ENCODE measurements around the gene PRDM16. TPM values are rescaled to one million over a fixed set of nuclear protein-coding genes. Genes with fewer than 3 reads are reported as not detected.

PRDM16 gene
- total RNA-seq, 1 donor from 2014 or later, result 0.79 TPM

DNA sequence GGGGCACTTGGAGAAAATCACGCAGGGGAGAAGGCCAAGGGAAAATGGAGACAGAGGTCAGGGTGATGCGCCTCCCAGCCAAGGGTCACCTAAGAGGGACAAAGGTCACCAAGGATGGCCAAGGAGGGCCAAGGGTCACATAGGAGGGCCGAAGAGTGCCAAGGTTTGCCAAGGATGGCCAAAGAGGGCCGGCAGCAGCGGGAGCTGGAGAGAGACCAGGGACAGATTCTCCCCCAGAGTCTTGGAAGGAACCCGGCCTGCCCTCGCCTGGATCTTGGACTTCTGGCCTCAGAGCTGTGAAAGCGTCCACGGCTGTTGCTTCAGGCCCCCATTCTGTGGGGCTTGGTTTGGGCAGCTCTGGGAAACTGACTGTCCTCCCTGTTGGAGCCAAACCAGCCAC lies 359.9 kb downstream of the PRDM16 start:
- FAIRE-seq (no peak), DNase-seq (ENCODE audit: low read depth) (no peak)
- TF ChIP-seq, protein P1, sequence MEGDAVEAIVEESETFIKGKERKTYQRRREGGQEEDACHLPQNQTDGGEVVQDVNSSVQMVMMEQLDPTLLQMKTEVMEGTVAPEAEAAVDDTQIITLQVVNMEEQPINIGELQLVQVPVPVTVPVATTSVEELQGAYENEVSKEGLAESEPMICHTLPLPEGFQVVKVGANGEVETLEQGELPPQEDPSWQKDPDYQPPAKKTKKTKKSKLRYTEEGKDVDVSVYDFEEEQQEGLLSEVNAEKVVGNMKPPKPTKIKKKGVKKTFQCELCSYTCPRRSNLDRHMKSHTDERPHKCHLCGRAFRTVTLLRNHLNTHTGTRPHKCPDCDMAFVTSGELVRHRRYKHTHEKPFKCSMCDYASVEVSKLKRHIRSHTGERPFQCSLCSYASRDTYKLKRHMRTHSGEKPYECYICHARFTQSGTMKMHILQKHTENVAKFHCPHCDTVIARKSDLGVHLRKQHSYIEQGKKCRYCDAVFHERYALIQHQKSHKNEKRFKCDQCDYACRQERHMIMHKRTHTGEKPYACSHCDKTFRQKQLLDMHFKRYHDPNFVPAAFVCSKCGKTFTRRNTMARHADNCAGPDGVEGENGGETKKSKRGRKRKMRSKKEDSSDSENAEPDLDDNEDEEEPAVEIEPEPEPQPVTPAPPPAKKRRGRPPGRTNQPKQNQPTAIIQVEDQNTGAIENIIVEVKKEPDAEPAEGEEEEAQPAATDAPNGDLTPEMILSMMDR (IDR thresholded peaks at IDR 0.05; ENCODE audit: insufficient read depth, low read length, severe bottlenecking), result no peak
- Histone ChIP-seq H3K36me3 (ENCODE audit: control insufficient read depth, insufficient read depth, low read length) (no peaks in the 10 kb centered on the region), H3K4me3 (ENCODE audit: low read depth, low read length) (no peak overlapping the region), H3K27me3 (ENCODE audit: control insufficient read depth, insufficient read depth, low read length) (no peaks in the 10 kb centered on the region)

DNA sequence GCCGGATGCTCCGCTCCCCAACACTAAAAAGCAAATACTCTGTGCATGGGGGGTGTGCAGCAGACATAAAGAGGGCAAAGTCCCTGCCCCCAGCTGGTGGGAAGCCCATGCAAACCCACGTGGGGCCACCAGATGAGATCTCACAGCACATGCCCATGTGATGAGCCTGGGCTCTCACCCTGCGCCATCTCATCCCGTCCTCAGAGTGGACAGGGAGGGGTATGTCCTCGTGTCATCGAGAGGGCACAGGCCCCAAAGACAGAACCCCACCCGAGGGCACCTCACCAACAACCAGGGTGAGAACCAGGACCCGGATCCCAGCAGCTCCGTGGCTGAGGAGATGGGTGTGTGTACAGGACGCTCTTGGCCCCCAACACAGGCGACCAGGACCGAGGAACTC lies 360.3 kb downstream of the PRDM16 start:
- DNase-seq (ENCODE audit: low read depth) (no peak), FAIRE-seq (no peak)
- H3K4me3 ChIP-seq (ENCODE audit: low read depth, low read length), result no peak overlapping the region
- TF ChIP-seq, protein P1 (IDR thresholded peaks at IDR 0.05; ENCODE audit: insufficient read depth, low read length, severe bottlenecking), result no peak
- H3K27me3 ChIP-seq (ENCODE audit: control insufficient read depth, insufficient read depth, low read length), result no peaks in the 10 kb centered on the region
- no peaks in the 10 kb centered on the region for H3K36me3 ChIP-seq (ENCODE audit: control insufficient read depth, insufficient read depth, low read length)

DNA sequence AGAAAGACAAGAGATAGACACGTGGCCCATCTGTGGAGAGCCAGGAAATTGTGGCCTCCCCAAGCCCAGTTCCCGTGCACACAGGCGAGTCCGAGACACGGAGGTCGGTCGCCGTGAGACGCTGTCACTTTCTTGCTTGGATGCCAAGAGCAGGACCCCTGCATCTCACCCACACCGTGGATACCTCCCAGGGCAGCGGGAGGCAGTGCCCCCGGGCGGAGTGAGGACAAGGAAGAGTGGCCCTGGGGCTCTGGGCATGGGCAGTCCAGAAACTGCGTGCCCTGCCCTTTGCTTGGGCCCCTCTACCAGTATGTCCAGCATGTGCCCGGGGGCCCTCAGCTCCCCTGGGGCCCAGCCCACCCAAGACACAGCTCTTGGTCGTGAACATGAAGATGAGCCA lies 360.8 kb downstream of the PRDM16 start:
- Histone ChIP-seq H3K36me3 (ENCODE audit: control insufficient read depth, insufficient read depth, low read length) (no peaks in the 10 kb centered on the region), H3K27me3 (ENCODE audit: control insufficient read depth, insufficient read depth, low read length) (no peaks in the 10 kb centered on the region), H3K4me3 (ENCODE audit: low read depth, low read length) (no peak overlapping the region)
- DNase-seq (ENCODE audit: low read depth), result no peak
- no peak for FAIRE-seq
- TF ChIP-seq, protein P1 (IDR thresholded peaks at IDR 0.05; ENCODE audit: insufficient read depth, low read length, severe bottlenecking), result no peak

DNA sequence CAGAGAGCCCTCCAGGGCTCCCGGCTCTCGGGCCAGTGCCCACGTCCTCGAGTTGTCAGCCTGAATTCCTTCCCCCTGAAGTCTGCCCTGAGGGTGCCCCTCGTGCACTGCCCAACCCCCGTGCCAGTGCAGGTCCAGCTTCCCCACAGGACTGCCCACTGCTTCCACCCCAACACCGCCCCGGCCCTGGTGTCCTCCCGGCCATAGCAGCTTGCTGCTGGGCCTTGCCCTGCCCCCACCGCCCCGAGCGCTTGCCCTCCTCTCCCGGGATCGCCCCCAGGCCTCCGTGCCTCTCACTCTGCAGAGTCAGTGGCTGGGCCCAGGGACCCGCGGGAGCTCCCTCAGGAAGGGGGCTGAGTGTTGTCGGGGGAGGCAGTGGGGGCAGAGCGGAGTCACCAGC lies 361.4 kb downstream of the PRDM16 start:
- FAIRE-seq, result no peak
- Histone ChIP-seq H3K4me3 (ENCODE audit: low read depth, low read length) (no peak overlapping the region), H3K36me3 (ENCODE audit: control insufficient read depth, insufficient read depth, low read length) (no peaks in the 10 kb centered on the region), H3K27me3 (ENCODE audit: control insufficient read depth, insufficient read depth, low read length) (no peaks in the 10 kb centered on the region)
- no peak for DNase-seq (ENCODE audit: low read depth)
- TF ChIP-seq, protein P1 (IDR thresholded peaks at IDR 0.05; ENCODE audit: insufficient read depth, low read length, severe bottlenecking), result no peak

DNA sequence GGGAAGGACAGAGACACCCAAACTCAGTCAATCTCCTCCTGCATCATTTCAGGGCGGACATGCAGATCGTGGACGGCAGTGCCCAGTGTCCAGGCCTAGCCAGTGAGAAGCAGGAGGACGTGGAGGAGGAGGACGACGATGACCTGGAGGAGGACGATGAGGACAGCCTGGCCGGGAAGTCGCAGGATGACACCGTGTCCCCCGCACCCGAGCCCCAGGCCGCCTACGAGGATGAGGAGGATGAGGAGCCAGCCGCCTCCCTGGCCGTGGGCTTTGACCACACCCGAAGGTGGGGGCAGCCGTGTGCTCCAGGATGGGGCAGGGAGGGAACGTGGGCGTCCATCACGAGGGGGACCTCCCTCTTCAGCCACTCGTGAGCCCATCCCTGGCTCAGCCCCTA lies 361.8 kb downstream of the PRDM16 start:
- TF ChIP-seq, protein P1 (IDR thresholded peaks at IDR 0.05; ENCODE audit: insufficient read depth, low read length, severe bottlenecking), result no peak
- no peak for DNase-seq (ENCODE audit: low read depth)
- Histone ChIP-seq H3K27me3 (ENCODE audit: control insufficient read depth, insufficient read depth, low read length) (no peaks in the 10 kb centered on the region), H3K36me3 (ENCODE audit: control insufficient read depth, insufficient read depth, low read length) (no peaks in the 10 kb centered on the region), H3K4me3 (ENCODE audit: low read depth, low read length) (no peak overlapping the region)
- no peak for FAIRE-seq

DNA sequence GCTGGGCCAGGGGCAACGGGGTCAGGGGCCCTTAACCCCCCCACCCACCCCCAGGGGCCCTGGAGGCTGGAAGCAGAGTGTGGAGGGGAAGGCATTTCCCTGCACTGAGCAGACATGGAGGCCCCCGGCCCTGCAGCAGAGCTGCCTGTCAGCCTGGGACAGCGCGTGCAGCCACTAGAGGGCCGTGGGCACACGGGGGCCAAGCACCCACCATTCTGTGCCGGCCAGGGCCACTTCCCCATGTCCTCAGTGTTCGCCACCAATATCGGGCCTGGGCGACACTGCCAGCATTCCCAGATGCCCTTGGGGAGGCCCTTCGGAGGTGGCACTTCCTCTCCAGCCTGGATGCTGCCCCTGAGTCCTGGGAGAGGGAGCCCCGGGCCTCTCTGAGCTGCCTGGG lies 362.3 kb downstream of the PRDM16 start:
- DNase-seq (ENCODE audit: low read depth), result no peak
- H3K27me3 ChIP-seq (ENCODE audit: control insufficient read depth, insufficient read depth, low read length), result no peaks in the 10 kb centered on the region
- no peaks in the 10 kb centered on the region for H3K36me3 ChIP-seq (ENCODE audit: control insufficient read depth, insufficient read depth, low read length)
- no peak for FAIRE-seq
- TF ChIP-seq, protein P1 (IDR thresholded peaks at IDR 0.05; ENCODE audit: insufficient read depth, low read length, severe bottlenecking), result no peak
- H3K4me3 ChIP-seq (ENCODE audit: low read depth, low read length), result no peak overlapping the region

Data from bronchial epithelial cell (primary cell).